Calu3 (cell line): ENCODE measurements around the gene MFN1. TPM values are rescaled to one million over a fixed set of nuclear protein-coding genes. Genes with fewer than 3 reads are reported as not detected.

Experiments used
- BruUV-seq: library from RNA; stranded (reverse); fragments of 400-500 nt; replicated peaks from 2 replicates; lab custom pipeline; 2021; lab: Mats Ljungman, UMichigan
- CTCF ChIA-PET: fragments of 300-600 bp; sonication (Branson Sonifier 250); formaldehyde crosslinking; loops from one replicate; lab custom pipeline; 2022; ENCODE audit warnings: antibody characterized with exemption; lab: Charles Lee
- DNase-seq: peaks from one replicate; pipeline ENCODE4 v3.0.0; 2022
- H3K27ac Mint-ChIP-seq: one replicate; pipeline ENCODE4 v1.8.0; 2022; ENCODE audit warnings: mixed read lengths; ENCODE audit not compliant: unreplicated experiment
- H3K27me3 Mint-ChIP-seq: one replicate; pipeline ENCODE4 v1.8.0; 2022; ENCODE audit warnings: mixed read lengths; ENCODE audit not compliant: unreplicated experiment
- H3K36me3 Mint-ChIP-seq: one replicate; pipeline ENCODE4 v1.8.0; 2022; ENCODE audit warnings: mild to moderate bottlenecking, moderate library complexity, mixed read lengths; ENCODE audit not compliant: insufficient read depth, unreplicated experiment
- H3K4me1 Mint-ChIP-seq: one replicate; pipeline ENCODE4 v1.8.0; 2022; ENCODE audit warnings: mild to moderate bottlenecking, low read depth, mixed read lengths; ENCODE audit not compliant: unreplicated experiment
- H3K4me3 Mint-ChIP-seq: one replicate; pipeline ENCODE4 v1.8.0; 2022; ENCODE audit warnings: mild to moderate bottlenecking, low read depth, moderate library complexity, mixed read lengths; ENCODE audit not compliant: unreplicated experiment
- H3K9me3 Mint-ChIP-seq: one replicate; pipeline ENCODE4 v1.8.0; 2022; ENCODE audit warnings: low read depth, mixed read lengths; ENCODE audit not compliant: unreplicated experiment
- CTCF ChIP-seq: fragments of 200-600 bp; IDR thresholded peaks from one replicate; pipeline ENCODE4 v1.8.0; 2022; ENCODE audit warnings: antibody characterized with exemption; ENCODE audit not compliant: unreplicated experiment
- intact Hi-C: fragments of 100-400 bp; cut with micrococcal nuclease; formaldehyde crosslinking; loops from one replicate; pipeline ENCODE4 v1.10.0; 2022; ENCODE audit not compliant: unreplicated experiment
- total RNA-seq: library from RNA; stranded (reverse); gene quantifications from 2 replicates; pipeline ENCODE4 v1.2.3, GENCODE V29; 2022

MFN1 gene
- total RNA-seq, 1 experiment from 2014 or later: 79.9 TPM

- TF ChIP-seq CTCF: no peak
- Mint-ChIP-seq H3K4me3 (no peak overlapping the region), H3K36me3 (peaks cover 21% of the 10 kb centered on the region), H3K9me3 (no peaks in the 10 kb centered on the region), H3K4me1 (no peaks in the 10 kb centered on the region), H3K27ac (no peak overlapping the region), H3K27me3 (no peaks in the 10 kb centered on the region)
- BruUV-seq: no TSS peak
- intact Hi-C loops: no loop called here
- CTCF ChIA-PET: interaction anchor here (0.7 kb wide), 1 partner anchor 16 kb away, joined by 3 read pairs; no protein-coding TSS in a partner anchor
- DNase-seq: no peak
These were observed 26.4 kb downstream of the MFN1 start for GRCh38 chr3:179373938-179374337.

- DNase-seq: no peak
- H3K4me3 Mint-ChIP-seq: no peak overlapping the region
- no peaks in the 10 kb centered on the region for H3K9me3 Mint-ChIP-seq
- intact Hi-C loops: no loop called here
- no peaks in the 10 kb centered on the region for H3K27me3 Mint-ChIP-seq
- CTCF ChIA-PET: no interaction called here
- H3K27ac Mint-ChIP-seq: no peak overlapping the region
- H3K36me3 Mint-ChIP-seq: peaks cover 33% of the 10 kb centered on the region
- no TSS peak for BruUV-seq
- no peak for TF ChIP-seq CTCF
- H3K4me1 Mint-ChIP-seq: no peaks in the 10 kb centered on the region
These were observed 27.8 kb downstream of the MFN1 start for GRCh38 chr3:179375091-179375999.

- Mint-ChIP-seq H3K4me3 (no peak overlapping the region), H3K27ac (no peak overlapping the region), H3K36me3 (peaks cover 43% of the 10 kb centered on the region), H3K9me3 (no peaks in the 10 kb centered on the region), H3K27me3 (no peaks in the 10 kb centered on the region), H3K4me1 (no peaks in the 10 kb centered on the region)
- TF ChIP-seq CTCF: no peak
- intact Hi-C loops: no loop called here
- CTCF ChIA-PET: no interaction called here
- no peak for DNase-seq
- BruUV-seq: no TSS peak
These were observed 29.0 kb downstream of the MFN1 start for GRCh38 chr3:179376474-179376873.

GRCh38 chr3:179391906-179392305, 44.4 kb downstream of the MFN1 start:
- H3K9me3 Mint-ChIP-seq: no peaks in the 10 kb centered on the region
- intact Hi-C loops: no loop called here
- no peaks in the 10 kb centered on the region for H3K27me3 Mint-ChIP-seq
- no TSS peak for BruUV-seq
- H3K27ac Mint-ChIP-seq: no peak overlapping the region
- TF ChIP-seq CTCF: no peak
- peaks cover 41% of the 10 kb centered on the region for H3K36me3 Mint-ChIP-seq
- no peak for DNase-seq
- H3K4me3 Mint-ChIP-seq: no peak overlapping the region
- no peaks in the 10 kb centered on the region for H3K4me1 Mint-ChIP-seq
- CTCF ChIA-PET: no interaction called here
